22Rv1 (cell line): ENCODE data around the gene SASH3.

ENCODE experiments used
- H3K27ac ChIP-seq: fragments of 450-650 bp; 2 replicates; pipeline ENCODE4 v1.5.1; 2017
- ZFX ChIP-seq: fragments of 450-650 bp; IDR thresholded peaks from 2 replicates; pipeline ENCODE4 v1.6.1; 2017; ENCODE audit warnings: antibody characterized with exemption, borderline replicate concordance
- TF ChIP-seq, protein P1 (sequence below): fragments of 450-650 bp; IDR thresholded peaks from 2 replicates; pipeline ENCODE4 v1.5.1; 2017; ENCODE audit warnings: mild to moderate bottlenecking

Gene SASH3

GRCh38 chrX:129769467-129770154, 10.1 kb upstream of the SASH3 start:
- no peak for TF ChIP-seq ZFX
- TF ChIP-seq, protein P1, sequence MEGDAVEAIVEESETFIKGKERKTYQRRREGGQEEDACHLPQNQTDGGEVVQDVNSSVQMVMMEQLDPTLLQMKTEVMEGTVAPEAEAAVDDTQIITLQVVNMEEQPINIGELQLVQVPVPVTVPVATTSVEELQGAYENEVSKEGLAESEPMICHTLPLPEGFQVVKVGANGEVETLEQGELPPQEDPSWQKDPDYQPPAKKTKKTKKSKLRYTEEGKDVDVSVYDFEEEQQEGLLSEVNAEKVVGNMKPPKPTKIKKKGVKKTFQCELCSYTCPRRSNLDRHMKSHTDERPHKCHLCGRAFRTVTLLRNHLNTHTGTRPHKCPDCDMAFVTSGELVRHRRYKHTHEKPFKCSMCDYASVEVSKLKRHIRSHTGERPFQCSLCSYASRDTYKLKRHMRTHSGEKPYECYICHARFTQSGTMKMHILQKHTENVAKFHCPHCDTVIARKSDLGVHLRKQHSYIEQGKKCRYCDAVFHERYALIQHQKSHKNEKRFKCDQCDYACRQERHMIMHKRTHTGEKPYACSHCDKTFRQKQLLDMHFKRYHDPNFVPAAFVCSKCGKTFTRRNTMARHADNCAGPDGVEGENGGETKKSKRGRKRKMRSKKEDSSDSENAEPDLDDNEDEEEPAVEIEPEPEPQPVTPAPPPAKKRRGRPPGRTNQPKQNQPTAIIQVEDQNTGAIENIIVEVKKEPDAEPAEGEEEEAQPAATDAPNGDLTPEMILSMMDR = no peak
- H3K27ac ChIP-seq = no peak overlapping the region

GRCh38 chrX:129771266-129771995, 8.3 kb upstream of the SASH3 start:
- TF ChIP-seq, protein P1 = no peak
- TF ChIP-seq ZFX = no peak
- no peak overlapping the region for H3K27ac ChIP-seq

- no peak overlapping the region for H3K27ac ChIP-seq
- TF ChIP-seq ZFX = no peak
- TF ChIP-seq, protein P1 = no peak
These were observed 6.8 kb upstream of the SASH3 start for GRCh38 chrX:129772796-129773431.

DNA sequence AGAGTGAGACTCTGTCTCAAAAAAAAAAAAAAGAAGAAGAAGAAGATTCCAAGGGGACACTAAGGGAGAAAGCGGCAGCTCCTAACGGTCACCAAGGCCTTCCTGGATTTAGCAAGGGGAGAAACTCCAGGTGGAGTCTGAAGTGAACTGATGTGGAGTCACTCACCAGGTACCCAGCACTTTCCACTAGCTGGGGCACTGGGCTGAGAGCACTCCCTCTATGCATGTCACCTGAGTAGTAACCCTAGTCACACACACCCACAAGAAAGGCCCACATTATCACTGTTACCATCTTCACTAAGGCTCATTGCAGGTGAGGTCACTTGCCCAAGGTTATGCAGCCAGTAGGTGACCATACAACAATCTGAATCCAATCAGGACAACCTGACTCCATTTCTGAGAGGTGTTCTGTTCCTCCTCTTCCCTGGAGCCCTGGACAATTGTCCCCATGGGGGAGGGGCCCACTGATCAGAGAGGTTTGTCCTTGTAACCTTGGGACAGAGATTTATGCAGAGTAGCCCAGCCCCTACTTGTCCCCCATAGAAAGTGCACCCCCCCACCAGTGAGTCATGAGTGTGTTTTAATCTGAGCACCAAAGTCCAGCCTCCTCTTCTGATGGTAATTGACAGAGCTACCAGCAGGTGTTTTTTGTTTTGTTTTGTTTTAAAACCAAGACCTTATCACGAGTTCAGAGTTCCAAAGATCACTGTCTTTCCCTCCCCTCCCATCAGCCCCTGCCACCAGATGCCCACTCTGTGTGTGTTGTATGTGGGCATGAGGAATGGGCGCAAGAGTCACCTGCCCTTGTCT, 5.9 kb upstream of the SASH3 start:
- H3K27ac ChIP-seq = no peak overlapping the region
- TF ChIP-seq, protein P1 = no peak
- TF ChIP-seq ZFX = no peak

- H3K27ac ChIP-seq = peak overlapping the region; percentile 66
- no peak for TF ChIP-seq ZFX
- TF ChIP-seq, protein P1 = no peak
These were observed 2.3 kb upstream of the SASH3 start for GRCh38 chrX:129777218-129778030.

GRCh38 chrX:129779086-129779672, 570 bp upstream of the SASH3 start:
- TF ChIP-seq, protein P1 = no peak
- TF ChIP-seq ZFX = no peak
- H3K27ac ChIP-seq = no peak overlapping the region
